CD14-positive monocyte (primary cell): Measurements from ENCODE around the gene GRK1. TPM values are rescaled to one million over a fixed set of nuclear protein-coding genes. Genes with fewer than 3 reads are reported as not detected.

ENCODE experiments used
- DNase-seq, 3 donors: peaks; one replicate each; pipeline ENCODE4 v3.0.0-alpha.2; 2011 to 2022
- H2AFZ ChIP-seq: 2 replicates; pipeline ENCODE4 v1.6.0; 2012; ENCODE audit warnings: mild to moderate bottlenecking, low read depth, low read length, inconsistent platforms; ENCODE audit not compliant: insufficient read depth, poor library complexity, severe bottlenecking
- H3K27ac ChIP-seq, 2 donors: 1 replicate in 1 of 2; 2 replicates in 1 of 2; pipeline ENCODE4 v1.5.1; 2012 to 2013; ENCODE audit warnings: low read length in 2 of 2, control low read depth in 1 of 2, inconsistent platforms in 1 of 2, low read depth in 1 of 2, mild to moderate bottlenecking in 1 of 2
- H3K27me3 ChIP-seq, 2 donors: one replicate each; pipeline versions ENCODE4 v1.6.0 to v1.6.1; 2011 to 2013; ENCODE audit warnings: low read length in 2 of 2; ENCODE audit not compliant: control insufficient read depth in 2 of 2, insufficient read depth in 2 of 2
- H3K36me3 ChIP-seq, 2 donors: replicated peaks in 1 of 2; 1 replicate in 1 of 2; 2 replicates in 1 of 2; pipeline versions ENCODE4 v1.5.1 to v1.6.1; 2012 to 2013; ENCODE audit warnings: low read length in 2 of 2, control low read depth in 1 of 2, inconsistent platforms in 1 of 2, mild to moderate bottlenecking in 1 of 2; ENCODE audit not compliant: insufficient read depth in 2 of 2, control insufficient read depth in 1 of 2
- H3K4me1 ChIP-seq, 2 donors: 1 replicate in 1 of 2; 2 replicates in 1 of 2; pipeline versions ENCODE4 v1.5.1 to v1.6.1; 2012 to 2013; ENCODE audit warnings: low read length in 2 of 2, control low read depth in 1 of 2, inconsistent platforms in 1 of 2, mild to moderate bottlenecking in 1 of 2, moderate library complexity in 1 of 2; ENCODE audit not compliant: insufficient read depth in 2 of 2, control insufficient read depth in 1 of 2
- H3K4me2 ChIP-seq: replicated peaks from 2 replicates; pipeline ENCODE3; 2012; ENCODE audit warnings: low read length, moderate library complexity, mild to moderate bottlenecking; ENCODE audit not compliant: poor library complexity, severe bottlenecking; ENCODE audit errors: extremely low read depth
- H3K4me3 ChIP-seq, 3 experiments: fragments of 200-600 bp in 1 of 3; sonication (generic) in 1 of 3; replicated peaks in 1 of 3; 1 replicate in 2 of 3; 2 replicates in 1 of 3; pipeline ENCODE4 v1.5.1; 2011 to 2013; ENCODE audit warnings: low read length in 3 of 3, mild to moderate bottlenecking in 3 of 3, control low read depth in 2 of 3, low read depth in 2 of 3, inconsistent platforms in 1 of 3, moderate library complexity in 1 of 3
- H3K79me2 ChIP-seq: 2 replicates; pipeline ENCODE4 v1.6.0; 2012; ENCODE audit warnings: mild to moderate bottlenecking, control low read depth, inconsistent platforms, low read length, moderate library complexity; ENCODE audit not compliant: insufficient read depth
- H3K9ac ChIP-seq: 2 replicates; pipeline ENCODE4 v1.6.0; 2017; ENCODE audit warnings: low read length, mild to moderate bottlenecking; ENCODE audit not compliant: insufficient read depth, poor library complexity, severe bottlenecking
- H3K9me3 ChIP-seq, 2 donors: replicated peaks in 1 of 2; 1 replicate in 1 of 2; 2 replicates in 1 of 2; pipeline versions ENCODE4 v1.5.1 to v1.6.1; 2012 to 2013; ENCODE audit warnings: low read length in 2 of 2, control low read depth in 1 of 2; ENCODE audit not compliant: control insufficient read depth in 1 of 2, insufficient read depth in 1 of 2
- H4K20me1 ChIP-seq: 2 replicates; pipeline ENCODE4 v1.6.0; 2012; ENCODE audit warnings: mild to moderate bottlenecking, low read length, control low read depth, moderate library complexity; ENCODE audit not compliant: insufficient read depth
- H3K27ac Mint-ChIP-seq, 7 donors: one replicate each; pipeline ENCODE4 v1.8.0; 2020; ENCODE audit warnings: mild to moderate bottlenecking in 7 of 7, mixed read lengths in 7 of 7, moderate library complexity in 6 of 7, inconsistent platforms in 2 of 7
- H3K27me3 Mint-ChIP-seq, 3 donors: one replicate each; pipeline ENCODE4 v1.8.0; 2021 to 2022; ENCODE audit warnings: low read depth in 3 of 3, mild to moderate bottlenecking in 3 of 3, mixed read lengths in 3 of 3, moderate library complexity in 3 of 3, inconsistent platforms in 1 of 3
- H3K36me3 Mint-ChIP-seq, 2 donors: one replicate each; pipeline ENCODE4 v1.8.0; 2020; ENCODE audit warnings: mixed read lengths in 2 of 2, inconsistent platforms in 1 of 2, mild to moderate bottlenecking in 1 of 2
- H3K4me1 Mint-ChIP-seq: one replicate; pipeline ENCODE4 v1.8.0; 2020; ENCODE audit warnings: mild to moderate bottlenecking, mixed read lengths
- H3K4me3 Mint-ChIP-seq, 2 donors: one replicate each; pipeline ENCODE4 v1.8.0; 2020; ENCODE audit warnings: mild to moderate bottlenecking in 2 of 2, mixed read lengths in 2 of 2, moderate library complexity in 1 of 2
- H3K9me3 Mint-ChIP-seq, 7 donors: one replicate each; pipeline ENCODE4 v1.8.0; 2020 to 2022; ENCODE audit warnings: mixed read lengths in 7 of 7, mild to moderate bottlenecking in 6 of 7, moderate library complexity in 6 of 7, inconsistent platforms in 2 of 7
- CTCF ChIP-seq: fragments of 200-600 bp; IDR thresholded peaks from one replicate; pipeline ENCODE4 v1.8.0; 2022; ENCODE audit warnings: antibody characterized with exemption, mild to moderate bottlenecking
- WGBS: methylation state at CpG from one replicate; pipeline ENCODE4 v1.1.5; 2013; ENCODE audit warnings: missing lambda C conversion rate; ENCODE audit not compliant: insufficient coverage; 5-methylcytosine and 5-hydroxymethylcytosine counted together
- intact Hi-C, 2 donors: fragments of 100-400 bp; cut with micrococcal nuclease; formaldehyde crosslinking; loops; one replicate each; pipeline versions ENCODE4 v1.15.0 to v1.15.1; 2023
- polyA plus RNA-seq, 3 donors: library from polyadenylated mRNA; depleted of rRNA in 1 of 3; unstranded in 2 of 3; stranded (reverse) in 1 of 3; fragments of 300-500 nt in 2 of 3; fragments of >200 nt in 1 of 3; fragmentation: Illumina TruSeq in 2 of 3; gene quantifications; 1 replicate in 2 of 3; 2 replicates in 1 of 3; pipeline ENCODE4 v1.2.3, GENCODE V29; 2012 to 2021

Gene GRK1
- polyA plus RNA-seq, 3 donors: not detected

GRCh38 chr13:113652404-113653263 is 14.4 kb upstream of the GRK1 start:
- no peaks in the 10 kb centered on the region for H3K36me3 ChIP-seq
- DNase-seq: no peak
- H3K27me3 ChIP-seq: no peaks in the 10 kb centered on the region
- no peak overlapping the region for H2AFZ ChIP-seq
- H3K4me1 ChIP-seq: no peaks in the 10 kb centered on the region
- Mint-ChIP-seq H3K9me3 (peaks cover 2 to 8% (median 4%) of the 10 kb centered on the region in 7 donors), H3K4me3 (no peak overlapping the region), H3K27ac (no peak overlapping the region), H3K36me3 (no peaks in the 10 kb centered on the region), H3K4me1 (peaks cover 3% of the 10 kb centered on the region), H3K27me3 (peaks cover 8 to 11% (median 9%) of the 10 kb centered on the region in 3 donors)
- intact Hi-C loops: no loop called here
- no peak overlapping the region for H3K4me2 ChIP-seq
- H3K9ac ChIP-seq: no peak overlapping the region
- no peaks in the 10 kb centered on the region for H3K79me2 ChIP-seq
- H4K20me1 ChIP-seq: no peaks in the 10 kb centered on the region
- TF ChIP-seq CTCF: no peak
- H3K27ac ChIP-seq: no peak overlapping the region
- H3K9me3 ChIP-seq: no peaks in the 10 kb centered on the region
- 96% methylated on average over 17 of the region's 24 CpGs for WGBS
- no peak overlapping the region for H3K4me3 ChIP-seq

GRCh38 chr13:113653264-113654174 is 13.5 kb upstream of the GRK1 start:
- H3K27me3 Mint-ChIP-seq: peaks cover 4 to 7% (median 7%) of the 10 kb centered on the region in 3 donors
- H3K4me2 ChIP-seq: no peak overlapping the region
- H3K4me3 Mint-ChIP-seq: no peak overlapping the region
- TF ChIP-seq CTCF: no peak
- no peaks in the 10 kb centered on the region for H3K27me3 ChIP-seq
- H3K4me1 Mint-ChIP-seq: no peaks in the 10 kb centered on the region
- no peaks in the 10 kb centered on the region for H4K20me1 ChIP-seq
- H3K9ac ChIP-seq: no peak overlapping the region
- H3K36me3 Mint-ChIP-seq: no peaks in the 10 kb centered on the region
- H3K9me3 ChIP-seq: no peaks in the 10 kb centered on the region
- WGBS: 56% methylated on average over 16 of the region's 24 CpGs
- no peaks in the 10 kb centered on the region for H3K36me3 ChIP-seq
- H3K27ac Mint-ChIP-seq: no peak overlapping the region
- no peak overlapping the region for H2AFZ ChIP-seq
- intact Hi-C loops: no loop called here
- no peaks in the 10 kb centered on the region for H3K79me2 ChIP-seq
- H3K4me3 ChIP-seq: no peak overlapping the region
- no peak overlapping the region for H3K27ac ChIP-seq
- H3K4me1 ChIP-seq: no peaks in the 10 kb centered on the region
- H3K9me3 Mint-ChIP-seq: peaks cover 0 to 3% (median 0%) of the 10 kb centered on the region in 7 donors
- DNase-seq: no peak
